ENCODE measurements around the gene APLF. TPM values are rescaled to one million over a fixed set of nuclear protein-coding genes. Genes with fewer than 3 reads are reported as not detected.

APLF gene
- total and polyA plus RNA-seq, 10 of the 15 experiments (the other 5 are each of a cell fraction or from before 2014, with no cell fraction given): 0.66 to 2.8 (median 1.8) TPM

DNA sequence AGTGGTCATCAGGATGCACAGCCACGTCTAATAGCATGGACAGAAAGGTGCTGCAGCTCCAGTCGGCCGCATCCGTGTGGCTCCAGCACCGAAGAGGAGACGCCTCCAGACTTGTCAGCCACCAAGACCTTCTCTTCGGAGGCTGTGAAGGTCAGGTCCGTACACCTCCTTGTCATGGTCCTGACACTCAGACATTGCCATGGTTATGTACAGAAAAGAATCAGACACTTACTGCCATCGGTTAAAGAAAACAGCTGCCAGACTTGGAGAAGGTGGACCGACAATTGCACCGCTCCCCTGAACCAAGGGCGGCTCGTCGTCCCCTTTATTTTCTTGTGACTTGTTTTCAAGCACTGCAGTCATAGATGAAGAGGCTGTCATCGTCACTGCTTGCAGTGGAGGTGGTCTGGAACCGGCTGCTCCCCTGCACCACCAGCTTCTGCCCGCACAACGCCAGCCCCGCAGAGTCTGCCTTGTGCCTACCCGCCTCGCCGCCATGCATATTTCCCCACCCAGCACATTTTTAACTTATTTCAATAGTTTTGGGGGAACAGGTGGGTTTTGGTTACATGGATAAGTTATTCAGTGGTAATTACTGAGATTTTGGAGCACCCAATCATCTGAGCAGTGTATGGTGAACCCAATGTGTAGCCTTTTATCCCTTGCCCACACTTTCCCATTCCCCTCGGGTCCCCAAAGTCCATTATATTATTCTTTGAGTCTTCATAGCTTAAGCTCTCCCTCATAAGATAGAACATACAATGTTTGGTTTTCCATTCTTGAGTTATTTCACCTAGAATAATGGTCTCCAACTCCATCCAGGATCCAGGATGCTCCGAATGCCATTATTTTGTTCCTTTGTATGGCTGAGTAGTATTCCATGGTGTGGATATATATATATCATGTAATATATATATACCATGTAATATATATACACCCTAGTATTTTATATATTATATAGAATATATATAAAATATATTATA, 18.4 kb upstream of the APLF start:
- ChIA-PET SMC1A (ENCODE audit: uncharacterized antibody, unreplicated experiment) (interaction anchor here (0.6 kb wide), 1 partner anchor 143 kb away, joined by 3 read pairs; no protein-coding TSS in a partner anchor), RAD21 (ENCODE audit: unreplicated experiment) (interaction anchor here (1.6 kb wide), 1 partner anchor 14 kb away, joined by 4 read pairs; no protein-coding TSS in a partner anchor), CTCF (interaction anchor here (0.7 to 0.8 kb wide), 2 partner anchors 14 to 86 kb away, joined by 3 read pairs; no protein-coding TSS in a partner anchor), POLR2A (no interaction called here)
- Histone ChIP-seq H3K36me3 (ENCODE audit: control insufficient read depth in 2 of 2, insufficient read depth in 2 of 2, low read length in 1 of 2) (no peaks in the 10 kb centered on the region), H3K9me3 (replicated peaks; ENCODE audit: control insufficient read depth, insufficient read depth, low read length) (no peaks in the 10 kb centered on the region; the same call in 2 of the 3 replicates), H3K4me3 (no peak overlapping the region), H3K27me3 (replicated peaks in 1 of 2; ENCODE audit: control insufficient read depth in 2 of 2, insufficient read depth in 2 of 2, low read length in 1 of 2) (no peaks in the 10 kb centered on the region), H3K9ac (ENCODE audit: control insufficient read depth, insufficient read depth, low read length) (no peak overlapping the region), H3K4me1 (ENCODE audit: control insufficient read depth, insufficient read depth, low read length) (no peaks in the 10 kb centered on the region), H4K20me1 (ENCODE audit: control insufficient read depth, insufficient read depth) (no peaks in the 10 kb centered on the region), H3K27ac (ENCODE audit: control insufficient read depth, insufficient read depth) (no peak overlapping the region), H3K79me2 (ENCODE audit: control insufficient read depth, insufficient read depth, low read length) (no peaks in the 10 kb centered on the region), H3K4me2 (ENCODE audit: control insufficient read depth, insufficient read depth) (no peak overlapping the region), H2AFZ (ENCODE audit: control insufficient read depth, low read depth, low read length) (no peak overlapping the region)
- DNase-seq (ENCODE audit: low read depth, low spot score) (no peak), FAIRE-seq (no peak), ATAC-seq (peak; percentile 17)
- intact Hi-C loops (cut with micrococcal nuclease; ENCODE audit: unreplicated experiment): no loop called here
- WGBS (ENCODE audit: insufficient coverage, insufficient replicate concordance, low lambda C conversion rate, missing lambda C conversion rate): 92% methylated on average over 24 of the region's 24 CpGs
- no TSS peak for BruUV-seq (replicated peaks)
- in situ Hi-C loops (cut with MboI): loop anchor here (10.0 to 25.0 kb wide), 3 partner anchors 254 to 2012 kb away; partner anchors contain the start of gene MEIS1
- TF ChIP-seq, protein P1, sequence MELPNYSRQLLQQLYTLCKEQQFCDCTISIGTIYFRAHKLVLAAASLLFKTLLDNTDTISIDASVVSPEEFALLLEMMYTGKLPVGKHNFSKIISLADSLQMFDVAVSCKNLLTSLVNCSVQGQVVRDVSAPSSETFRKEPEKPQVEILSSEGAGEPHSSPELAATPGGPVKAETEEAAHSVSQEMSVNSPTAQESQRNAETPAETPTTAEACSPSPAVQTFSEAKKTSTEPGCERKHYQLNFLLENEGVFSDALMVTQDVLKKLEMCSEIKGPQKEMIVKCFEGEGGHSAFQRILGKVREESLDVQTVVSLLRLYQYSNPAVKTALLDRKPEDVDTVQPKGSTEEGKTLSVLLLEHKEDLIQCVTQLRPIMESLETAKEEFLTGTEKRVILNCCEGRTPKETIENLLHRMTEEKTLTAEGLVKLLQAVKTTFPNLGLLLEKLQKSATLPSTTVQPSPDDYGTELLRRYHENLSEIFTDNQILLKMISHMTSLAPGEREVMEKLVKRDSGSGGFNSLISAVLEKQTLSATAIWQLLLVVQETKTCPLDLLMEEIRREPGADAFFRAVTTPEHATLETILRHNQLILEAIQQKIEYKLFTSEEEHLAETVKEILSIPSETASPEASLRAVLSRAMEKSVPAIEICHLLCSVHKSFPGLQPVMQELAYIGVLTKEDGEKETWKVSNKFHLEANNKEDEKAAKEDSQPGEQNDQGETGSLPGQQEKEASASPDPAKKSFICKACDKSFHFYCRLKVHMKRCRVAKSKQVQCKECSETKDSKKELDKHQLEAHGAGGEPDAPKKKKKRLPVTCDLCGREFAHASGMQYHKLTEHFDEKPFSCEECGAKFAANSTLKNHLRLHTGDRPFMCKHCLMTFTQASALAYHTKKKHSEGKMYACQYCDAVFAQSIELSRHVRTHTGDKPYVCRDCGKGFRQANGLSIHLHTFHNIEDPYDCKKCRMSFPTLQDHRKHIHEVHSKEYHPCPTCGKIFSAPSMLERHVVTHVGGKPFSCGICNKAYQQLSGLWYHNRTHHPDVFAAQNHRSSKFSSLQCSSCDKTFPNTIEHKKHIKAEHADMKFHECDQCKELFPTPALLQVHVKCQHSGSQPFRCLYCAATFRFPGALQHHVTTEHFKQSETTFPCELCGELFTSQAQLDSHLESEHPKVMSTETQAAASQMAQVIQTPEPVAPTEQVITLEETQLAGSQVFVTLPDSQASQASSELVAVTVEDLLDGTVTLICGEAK (IDR thresholded peaks at IDR 0.05; ENCODE audit: borderline replicate concordance): no peak
- TF ChIP-seq MEF2A (IDR thresholded peaks at IDR 0.05; ENCODE audit: insufficient read depth, low read depth, low read length) (no peak), SREBF2 (IDR thresholded peaks at IDR 0.05; ENCODE audit: low read length) (no peak), STAT3 (IDR thresholded peaks at IDR 0.05; ENCODE audit: low read depth, low read length) (no peak), RAD21 (IDR thresholded peaks at IDR 0.05; ENCODE audit: insufficient read depth, low read depth, low read length) (no peak), BMI1 (IDR thresholded peaks at IDR 0.05; ENCODE audit: borderline replicate concordance) (no peak), ATF7 (IDR thresholded peaks at IDR 0.05; ENCODE audit: low read depth) (no peak), POLR2A (IDR thresholded peaks at IDR 0.05; ENCODE audit: low read depth, low read length) (no peak), ZSCAN29 (IDR thresholded peaks at IDR 0.05) (no peak), TCF7 (IDR thresholded peaks at IDR 0.05; ENCODE audit: borderline replicate concordance) (no peak), EZH2 (IDR thresholded peaks at IDR 0.05; ENCODE audit: borderline replicate concordance, control insufficient read depth, low read depth, low read length) (no peak), NR2F1 (conservative IDR thresholded peaks at IDR 0.05) (no peak), EP300 (IDR thresholded peaks at IDR 0.05; ENCODE audit: borderline replicate concordance in 1 of 2, control insufficient read depth in 1 of 2, low read depth in 2 of 2, low read length in 2 of 2) (no peak)
- TF ChIP-seq, protein P2, sequence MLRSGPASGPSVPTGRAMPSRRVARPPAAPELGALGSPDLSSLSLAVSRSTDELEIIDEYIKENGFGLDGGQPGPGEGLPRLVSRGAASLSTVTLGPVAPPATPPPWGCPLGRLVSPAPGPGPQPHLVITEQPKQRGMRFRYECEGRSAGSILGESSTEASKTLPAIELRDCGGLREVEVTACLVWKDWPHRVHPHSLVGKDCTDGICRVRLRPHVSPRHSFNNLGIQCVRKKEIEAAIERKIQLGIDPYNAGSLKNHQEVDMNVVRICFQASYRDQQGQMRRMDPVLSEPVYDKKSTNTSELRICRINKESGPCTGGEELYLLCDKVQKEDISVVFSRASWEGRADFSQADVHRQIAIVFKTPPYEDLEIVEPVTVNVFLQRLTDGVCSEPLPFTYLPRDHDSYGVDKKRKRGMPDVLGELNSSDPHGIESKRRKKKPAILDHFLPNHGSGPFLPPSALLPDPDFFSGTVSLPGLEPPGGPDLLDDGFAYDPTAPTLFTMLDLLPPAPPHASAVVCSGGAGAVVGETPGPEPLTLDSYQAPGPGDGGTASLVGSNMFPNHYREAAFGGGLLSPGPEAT (IDR thresholded peaks at IDR 0.05; ENCODE audit: low read depth): no peak
- TF ChIP-seq, protein P3, sequence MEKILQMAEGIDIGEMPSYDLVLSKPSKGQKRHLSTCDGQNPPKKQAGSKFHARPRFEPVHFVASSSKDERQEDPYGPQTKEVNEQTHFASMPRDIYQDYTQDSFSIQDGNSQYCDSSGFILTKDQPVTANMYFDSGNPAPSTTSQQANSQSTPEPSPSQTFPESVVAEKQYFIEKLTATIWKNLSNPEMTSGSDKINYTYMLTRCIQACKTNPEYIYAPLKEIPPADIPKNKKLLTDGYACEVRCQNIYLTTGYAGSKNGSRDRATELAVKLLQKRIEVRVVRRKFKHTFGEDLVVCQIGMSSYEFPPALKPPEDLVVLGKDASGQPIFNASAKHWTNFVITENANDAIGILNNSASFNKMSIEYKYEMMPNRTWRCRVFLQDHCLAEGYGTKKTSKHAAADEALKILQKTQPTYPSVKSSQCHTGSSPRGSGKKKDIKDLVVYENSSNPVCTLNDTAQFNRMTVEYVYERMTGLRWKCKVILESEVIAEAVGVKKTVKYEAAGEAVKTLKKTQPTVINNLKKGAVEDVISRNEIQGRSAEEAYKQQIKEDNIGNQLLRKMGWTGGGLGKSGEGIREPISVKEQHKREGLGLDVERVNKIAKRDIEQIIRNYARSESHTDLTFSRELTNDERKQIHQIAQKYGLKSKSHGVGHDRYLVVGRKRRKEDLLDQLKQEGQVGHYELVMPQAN (conservative IDR thresholded peaks at IDR 0.05): no peak

All from GM12878 (cell line).